Activated CD4-positive, alpha-beta T cell treated with anti-CD3 and anti-CD28 coated beads, Interleukin-2, amount 10 ng/mL, durations not matched to agents 24 days and 14 days (primary cell): ENCODE data around the gene CHCHD1. TPM values are rescaled to one million over a fixed set of nuclear protein-coding genes. Genes with fewer than 3 reads are reported as not detected.
A peak's percentile ranks its signal among the peaks of the same experiment; 100 is the strongest.

ENCODE experiments used
- DNase-seq: peaks from one replicate; pipeline ENCODE4 v3.0.0; 2022
- H3K27ac Mint-ChIP-seq: one replicate; pipeline ENCODE4 v1.8.0; 2022; ENCODE audit warnings: mild to moderate bottlenecking, mixed read lengths
- H3K27me3 Mint-ChIP-seq: one replicate; pipeline ENCODE4 v1.8.0; 2022; ENCODE audit warnings: mixed read lengths
- H3K36me3 Mint-ChIP-seq: one replicate; pipeline ENCODE4 v1.8.0; 2022; ENCODE audit warnings: low read depth, mild to moderate bottlenecking, mixed read lengths
- H3K4me1 Mint-ChIP-seq: one replicate; pipeline ENCODE4 v1.8.0; 2021; ENCODE audit warnings: mixed read lengths
- H3K4me3 Mint-ChIP-seq: one replicate; pipeline ENCODE4 v1.8.0; 2022; ENCODE audit warnings: mild to moderate bottlenecking, moderate library complexity, mixed read lengths
- H3K9me3 Mint-ChIP-seq: one replicate; pipeline ENCODE4 v1.8.0; 2021; ENCODE audit warnings: mixed read lengths
- intact Hi-C: fragments of 100-400 bp; cut with micrococcal nuclease; formaldehyde crosslinking; loops from one replicate; pipeline ENCODE4 v1.15.1; 2023
- total RNA-seq: library from RNA; stranded (reverse); gene quantifications from 2 replicates; pipeline ENCODE4 v1.2.3, GENCODE V29; 2022

CHCHD1 gene
- total RNA-seq, 1 donor from 2014 or later, result 37.8 TPM

DNA sequence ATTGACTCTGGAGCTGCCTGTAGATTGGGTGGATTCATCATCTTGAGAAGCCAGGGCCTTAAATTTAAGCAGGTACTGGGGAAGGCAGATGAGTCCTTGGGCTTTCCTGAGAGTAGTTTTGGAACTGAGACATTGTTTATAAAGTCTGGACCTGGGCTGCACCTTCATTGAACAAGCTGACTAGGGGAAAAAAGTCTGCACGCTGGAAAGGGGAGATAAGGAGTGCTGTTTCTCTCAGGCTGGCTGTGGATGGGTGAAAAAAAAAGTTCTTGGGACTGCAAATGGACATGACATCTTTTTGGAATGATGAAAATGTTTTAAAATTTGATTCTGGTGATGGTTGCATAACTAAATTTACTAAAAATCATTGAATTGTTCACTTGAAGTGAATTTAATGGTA, 25.7 kb upstream of the CHCHD1 start:
- Mint-ChIP-seq H3K27ac (peak overlapping the region; percentile 31), H3K4me1 (peaks cover 27% of the 10 kb centered on the region), H3K27me3 (no peaks in the 10 kb centered on the region), H3K9me3 (no peaks in the 10 kb centered on the region), H3K4me3 (no peak overlapping the region), H3K36me3 (peaks cover 62% of the 10 kb centered on the region)
- intact Hi-C loops, result no loop called here
- no peak for DNase-seq

DNA sequence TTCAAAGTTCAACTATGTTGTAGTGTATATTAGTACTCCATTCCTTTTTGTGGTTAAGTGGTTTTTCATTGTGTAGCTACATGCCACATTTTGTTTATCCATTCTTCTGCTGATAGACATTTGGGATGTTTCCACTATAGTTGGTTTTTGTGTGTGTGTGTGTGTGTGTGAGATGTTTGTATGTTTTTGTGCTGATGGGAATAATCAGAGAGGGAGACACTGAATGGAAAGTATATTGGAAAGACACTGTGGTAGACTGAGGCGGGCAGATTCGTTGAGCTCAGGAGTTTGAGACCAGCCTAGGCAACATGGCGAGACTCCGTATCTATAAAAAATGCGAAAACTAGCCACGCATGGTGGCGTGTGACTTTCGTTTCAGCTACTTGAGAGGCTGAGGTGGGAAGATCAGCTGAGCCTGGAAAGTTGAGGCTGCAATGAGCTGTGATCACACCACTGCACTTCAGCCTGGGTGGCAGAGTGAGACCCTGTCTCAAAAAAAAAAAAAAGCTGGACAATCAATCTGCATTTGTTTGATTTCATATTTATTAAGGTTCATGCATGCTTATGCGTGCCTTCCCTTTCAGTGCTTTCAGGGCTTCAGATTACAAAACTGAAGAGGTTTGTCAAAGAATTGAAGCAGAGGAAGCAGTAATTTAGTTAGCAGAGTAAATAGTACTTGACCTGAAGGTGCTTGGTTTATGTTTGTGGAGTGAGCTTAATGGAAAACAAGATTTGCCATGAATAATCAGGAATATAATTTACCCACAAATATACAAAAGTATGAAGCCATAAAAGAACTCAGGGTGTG, 22.9 kb upstream of the CHCHD1 start:
- H3K27ac Mint-ChIP-seq, result peak overlapping the region; percentile 85
- H3K4me3 Mint-ChIP-seq, result peak overlapping the region; percentile 52
- no peaks in the 10 kb centered on the region for H3K9me3 Mint-ChIP-seq
- intact Hi-C loops, result loop anchor here (2.0 kb wide), 1 partner anchor 14 kb away; the partner anchor contains the start of gene SEC24C
- peaks cover 66% of the 10 kb centered on the region for H3K36me3 Mint-ChIP-seq
- no peak for DNase-seq
- H3K27me3 Mint-ChIP-seq, result no peaks in the 10 kb centered on the region
- H3K4me1 Mint-ChIP-seq, result peaks cover 37% of the 10 kb centered on the region

DNA sequence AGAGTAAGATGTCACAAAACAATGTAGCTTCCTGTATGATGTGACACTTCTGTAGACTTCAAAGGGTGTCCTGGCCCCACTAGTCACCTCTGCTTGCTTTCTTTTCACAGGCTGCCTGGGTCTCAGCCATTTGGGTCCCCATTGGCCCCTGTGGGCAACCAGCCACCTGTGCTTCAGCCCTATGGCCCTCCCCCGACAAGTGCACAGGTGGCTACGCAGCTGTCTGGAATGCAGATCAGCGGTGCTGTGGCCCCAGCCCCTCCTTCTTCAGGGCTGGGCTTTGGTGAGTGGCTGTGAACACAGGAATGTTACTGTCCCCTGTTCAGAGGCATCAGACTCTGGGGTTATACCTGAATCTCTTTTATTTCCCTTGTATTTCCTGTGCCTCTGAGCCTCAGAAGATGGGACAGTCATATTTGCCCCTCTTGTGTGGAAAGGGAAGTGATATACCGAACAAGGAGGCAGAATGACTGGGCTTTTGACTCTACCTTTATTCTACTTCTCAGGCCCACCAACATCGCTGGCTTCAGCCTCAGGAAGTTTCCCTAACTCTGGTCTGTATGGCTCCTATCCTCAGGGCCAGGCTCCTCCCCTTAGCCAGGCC, 22.2 kb upstream of the CHCHD1 start:
- Mint-ChIP-seq H3K4me1 (peaks cover 37% of the 10 kb centered on the region), H3K36me3 (peaks cover 65% of the 10 kb centered on the region), H3K27me3 (no peaks in the 10 kb centered on the region), H3K4me3 (peak overlapping the region; percentile 52), H3K27ac (peak overlapping the region; percentile 85), H3K9me3 (no peaks in the 10 kb centered on the region)
- peak; percentile 72 for DNase-seq
- intact Hi-C loops, result loop anchor here (2.0 kb wide), 1 partner anchor 15 kb away; the partner anchor contains the start of gene SEC24C

DNA sequence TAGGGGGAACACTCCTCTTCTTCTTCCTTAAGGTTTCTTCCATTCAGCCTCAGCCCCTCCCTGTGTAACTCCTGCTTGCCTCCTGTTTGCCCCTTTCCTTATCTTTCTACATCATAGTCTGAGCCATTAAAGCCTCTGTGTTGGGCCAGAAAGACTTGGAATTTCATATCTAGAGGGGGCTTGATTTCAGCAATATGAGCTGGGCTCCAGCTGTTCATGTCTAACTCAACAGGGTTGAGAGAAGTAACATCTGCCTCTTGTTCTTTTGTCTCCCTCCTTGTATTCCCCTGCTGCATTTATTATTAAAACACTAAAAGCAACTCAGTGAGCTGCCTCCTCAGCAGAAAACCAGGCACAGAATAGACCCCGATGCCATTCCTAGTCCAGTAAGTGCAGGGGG, 20.1 kb upstream of the CHCHD1 start:
- no peak overlapping the region for H3K4me3 Mint-ChIP-seq

DNA sequence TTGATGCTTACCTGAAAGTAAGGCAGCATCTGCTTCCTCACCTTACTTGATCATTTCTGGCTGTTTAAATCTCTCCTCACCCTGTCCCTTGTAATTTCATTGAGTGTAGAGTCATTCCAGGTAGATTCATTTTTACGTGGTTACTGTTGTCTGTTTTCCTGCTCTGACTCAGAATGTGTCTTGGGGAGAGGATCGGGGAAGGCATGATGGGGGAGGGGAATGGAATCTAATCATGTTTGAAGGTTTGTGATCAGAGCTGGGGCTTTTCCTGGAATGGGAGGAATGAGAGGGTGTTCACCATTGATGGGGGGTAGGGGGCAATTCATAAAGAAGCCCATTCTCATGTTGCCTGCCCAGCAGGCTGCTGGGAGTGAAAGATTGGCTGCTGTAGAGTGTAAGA, 18.9 kb upstream of the CHCHD1 start:
- no peaks in the 10 kb centered on the region for H3K27me3 Mint-ChIP-seq
- no peaks in the 10 kb centered on the region for H3K9me3 Mint-ChIP-seq
- peaks cover 78% of the 10 kb centered on the region for H3K36me3 Mint-ChIP-seq
- peaks cover 41% of the 10 kb centered on the region for H3K4me1 Mint-ChIP-seq
- peak overlapping the region; percentile 4 for H3K4me3 Mint-ChIP-seq
- intact Hi-C loops, result no loop called here
- peak overlapping the region; percentile 78 for H3K27ac Mint-ChIP-seq
- no peak for DNase-seq

More for the DNA sequence above, 20.1 kb upstream of the CHCHD1 start:
- no peak for DNase-seq
- H3K27ac Mint-ChIP-seq, result peak overlapping the region; percentile 55
- peaks cover 75% of the 10 kb centered on the region for H3K36me3 Mint-ChIP-seq
- intact Hi-C loops, result no loop called here
- no peaks in the 10 kb centered on the region for H3K27me3 Mint-ChIP-seq
- H3K9me3 Mint-ChIP-seq, result no peaks in the 10 kb centered on the region
- peaks cover 41% of the 10 kb centered on the region for H3K4me1 Mint-ChIP-seq

DNA sequence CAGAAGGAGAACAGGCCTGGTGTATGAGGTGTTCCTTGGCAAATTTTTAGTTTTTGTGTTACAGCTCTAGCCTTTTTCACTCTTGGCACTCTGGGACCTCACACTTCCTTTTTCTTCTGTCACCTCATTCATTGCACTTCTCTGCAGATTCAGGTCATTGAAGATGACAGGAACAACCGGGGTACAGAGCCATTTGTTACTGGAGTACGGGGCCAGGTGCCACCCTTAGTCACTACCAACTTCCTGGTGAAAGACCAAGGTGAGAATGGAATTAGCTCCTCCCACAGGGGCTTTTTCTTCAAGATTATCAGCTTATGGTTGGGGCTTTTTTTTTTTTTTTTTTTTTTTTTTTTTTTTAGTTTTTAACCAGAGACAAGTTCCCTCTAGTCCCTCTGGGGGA, 18.5 kb upstream of the CHCHD1 start:
- H3K9me3 Mint-ChIP-seq, result no peaks in the 10 kb centered on the region
- H3K4me3 Mint-ChIP-seq, result no peak overlapping the region
- peaks cover 41% of the 10 kb centered on the region for H3K4me1 Mint-ChIP-seq
- DNase-seq, result no peak
- peaks cover 79% of the 10 kb centered on the region for H3K36me3 Mint-ChIP-seq
- peak overlapping the region; percentile 78 for H3K27ac Mint-ChIP-seq
- intact Hi-C loops, result no loop called here
- no peaks in the 10 kb centered on the region for H3K27me3 Mint-ChIP-seq

DNA sequence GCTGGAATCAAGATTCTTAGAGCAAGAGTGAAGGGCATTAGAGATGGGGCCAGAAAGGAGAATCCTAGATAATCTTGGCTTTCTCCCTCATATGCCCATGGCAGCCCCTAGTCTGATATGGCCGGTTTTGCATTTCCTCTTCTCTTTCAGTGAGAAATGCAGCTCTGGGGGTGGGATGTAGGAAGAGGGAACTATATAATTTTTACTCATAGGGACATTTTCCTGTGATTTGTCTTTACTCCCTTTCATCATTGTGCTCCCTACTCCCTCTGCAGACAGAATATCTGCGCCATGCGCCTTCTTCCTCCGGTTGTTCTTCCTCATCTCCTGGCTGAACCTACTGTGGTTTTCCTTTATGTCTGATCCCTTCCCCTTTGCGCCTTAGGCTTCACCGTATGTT, 16.8 kb upstream of the CHCHD1 start:
- intact Hi-C loops, result no loop called here
- Mint-ChIP-seq H3K27me3 (no peaks in the 10 kb centered on the region), H3K27ac (peak overlapping the region; percentile 27), H3K9me3 (no peaks in the 10 kb centered on the region), H3K4me3 (no peak overlapping the region), H3K4me1 (peaks cover 41% of the 10 kb centered on the region), H3K36me3 (peaks cover 79% of the 10 kb centered on the region)
- DNase-seq, result no peak

DNA sequence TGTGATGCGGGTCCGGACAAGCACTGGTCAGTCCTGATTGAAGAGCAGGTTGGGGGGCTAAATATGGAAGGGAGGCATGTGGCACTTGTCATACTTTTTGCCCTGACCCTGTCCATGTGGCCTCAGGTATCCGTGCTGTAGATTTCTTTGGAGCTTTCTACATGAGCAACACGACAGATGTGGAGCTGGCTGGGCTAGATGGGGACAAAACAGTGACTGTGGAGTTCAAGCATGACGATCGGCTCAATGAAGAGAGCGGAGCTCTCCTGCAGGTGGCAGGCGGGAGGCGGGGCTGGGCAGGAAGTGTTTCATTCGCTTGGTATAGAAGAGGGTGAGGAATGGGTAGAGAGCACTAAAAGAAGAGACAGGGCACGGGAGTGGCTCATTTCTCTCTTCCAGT, 13.0 kb upstream of the CHCHD1 start:
- Mint-ChIP-seq H3K4me3 (peak overlapping the region; percentile 3), H3K4me1 (peaks cover 42% of the 10 kb centered on the region), H3K27me3 (no peaks in the 10 kb centered on the region), H3K27ac (peak overlapping the region; percentile 74), H3K36me3 (peaks cover 72% of the 10 kb centered on the region), H3K9me3 (no peaks in the 10 kb centered on the region)
- intact Hi-C loops, result no loop called here
- peak; percentile 89 for DNase-seq

DNA sequence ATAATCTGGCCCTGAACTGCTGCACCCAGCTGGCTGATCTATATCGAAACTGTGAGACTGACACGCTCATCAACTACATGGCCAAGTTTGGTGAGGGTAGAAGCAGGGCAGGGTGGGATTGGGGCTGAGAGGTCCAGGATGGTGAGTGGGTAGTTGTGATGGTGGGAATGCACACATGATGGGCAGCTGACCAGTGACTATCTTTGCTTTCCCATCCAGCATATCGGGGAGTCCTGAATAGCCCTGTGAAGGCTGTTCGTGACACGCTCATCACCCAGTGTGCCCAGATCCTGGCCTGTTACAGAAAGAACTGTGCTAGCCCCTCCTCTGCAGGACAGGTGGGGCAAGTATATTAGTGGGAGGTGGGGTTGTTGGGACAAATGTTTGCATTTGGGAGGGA, 12.5 kb upstream of the CHCHD1 start:
- H3K4me3 Mint-ChIP-seq, result no peak overlapping the region
- peaks cover 75% of the 10 kb centered on the region for H3K36me3 Mint-ChIP-seq
- H3K4me1 Mint-ChIP-seq, result peaks cover 45% of the 10 kb centered on the region
- intact Hi-C loops, result no loop called here
- no peak for DNase-seq
- no peaks in the 10 kb centered on the region for H3K27me3 Mint-ChIP-seq
- H3K27ac Mint-ChIP-seq, result peak overlapping the region; percentile 74
- no peaks in the 10 kb centered on the region for H3K9me3 Mint-ChIP-seq

DNA sequence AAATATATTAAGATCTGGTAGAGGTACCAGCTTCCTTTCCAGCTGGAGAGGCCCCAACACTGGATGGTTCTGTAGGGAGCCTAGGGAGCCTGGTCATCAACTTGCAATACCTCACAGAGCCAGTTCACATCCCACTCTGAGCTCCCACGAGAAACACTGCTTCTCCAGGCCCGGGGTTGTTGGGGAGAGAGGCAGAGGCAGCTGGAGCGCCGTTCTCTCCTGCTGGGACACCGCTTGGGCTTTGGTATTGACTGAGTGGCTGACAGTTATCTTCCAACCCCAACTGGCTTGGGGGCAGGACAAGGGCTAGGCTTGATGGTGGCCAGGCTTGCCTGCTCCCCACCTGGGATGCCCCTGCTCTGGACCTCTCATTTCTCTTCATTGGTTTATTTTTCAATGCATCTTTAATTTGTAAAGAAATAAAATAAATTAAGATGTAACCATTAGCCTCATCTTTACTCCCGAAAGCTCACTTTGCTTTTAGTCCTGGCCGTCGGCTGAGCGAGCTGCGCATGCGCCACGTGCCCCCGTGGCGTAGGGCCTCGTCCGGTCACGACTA, 10.0 kb upstream of the CHCHD1 start:
- H3K27me3 Mint-ChIP-seq, result no peaks in the 10 kb centered on the region
- peak overlapping the region; percentile 95 for H3K27ac Mint-ChIP-seq
- peak overlapping the region; percentile 86 for H3K4me3 Mint-ChIP-seq
- peaks cover 55% of the 10 kb centered on the region for H3K4me1 Mint-ChIP-seq
- no peaks in the 10 kb centered on the region for H3K9me3 Mint-ChIP-seq
- no peak for DNase-seq
- intact Hi-C loops, result loop anchor here (1.0 to 5.0 kb wide), 5 partner anchors 14 to 106 kb away; partner anchors contain the start of genes NDST2, SEC24C and ZSWIM8
- peaks cover 70% of the 10 kb centered on the region for H3K36me3 Mint-ChIP-seq

DNA sequence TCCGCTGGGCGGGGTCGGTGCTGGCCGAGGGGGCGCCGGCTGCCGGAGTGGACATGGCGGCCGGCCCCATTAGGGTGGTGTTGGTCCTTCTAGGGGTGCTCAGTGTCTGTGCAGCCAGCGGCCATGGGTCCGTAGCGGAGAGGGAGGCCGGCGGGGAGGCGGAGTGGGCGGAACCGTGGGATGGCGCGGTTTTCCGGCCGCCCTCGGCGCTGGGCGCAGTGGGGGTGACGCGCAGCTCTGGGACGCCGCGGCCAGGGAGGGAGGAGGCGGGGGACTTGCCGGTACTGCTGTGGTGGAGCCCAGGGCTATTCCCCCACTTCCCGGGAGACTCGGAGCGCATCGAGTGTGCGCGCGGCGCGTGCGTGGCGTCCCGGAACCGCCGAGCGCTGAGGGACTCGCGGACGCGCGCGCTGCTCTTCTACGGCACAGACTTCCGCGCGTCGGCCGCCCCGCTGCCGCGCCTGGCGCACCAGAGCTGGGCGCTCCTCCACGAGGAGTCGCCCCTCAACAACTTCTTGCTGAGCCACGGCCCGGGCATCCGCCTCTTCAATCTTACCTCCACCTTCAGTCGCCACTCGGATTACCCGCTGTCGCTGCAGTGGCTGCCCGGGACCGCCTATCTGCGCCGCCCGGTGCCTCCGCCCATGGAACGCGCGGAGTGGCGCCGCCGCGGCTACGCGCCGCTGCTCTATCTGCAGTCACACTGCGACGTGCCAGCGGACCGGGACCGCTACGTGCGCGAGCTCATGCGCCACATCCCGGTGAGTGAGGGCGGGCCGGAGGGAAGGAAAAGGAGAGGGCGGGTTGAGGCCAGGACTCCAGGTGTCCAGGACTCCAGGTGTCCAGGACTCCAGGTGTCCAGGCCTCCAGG, 9.3 kb upstream of the CHCHD1 start:
- Mint-ChIP-seq H3K27me3 (no peaks in the 10 kb centered on the region), H3K4me3 (peak overlapping the region; percentile 86), H3K9me3 (no peaks in the 10 kb centered on the region), H3K36me3 (peaks cover 72% of the 10 kb centered on the region), H3K4me1 (peaks cover 59% of the 10 kb centered on the region), H3K27ac (peak overlapping the region; percentile 95)
- DNase-seq, result peak; percentile 96
- intact Hi-C loops, result loop anchor here (1.0 to 5.0 kb wide), 6 partner anchors 9 to 105 kb away; partner anchors contain the start of genes NDST2, SEC24C and ZSWIM8

DNA sequence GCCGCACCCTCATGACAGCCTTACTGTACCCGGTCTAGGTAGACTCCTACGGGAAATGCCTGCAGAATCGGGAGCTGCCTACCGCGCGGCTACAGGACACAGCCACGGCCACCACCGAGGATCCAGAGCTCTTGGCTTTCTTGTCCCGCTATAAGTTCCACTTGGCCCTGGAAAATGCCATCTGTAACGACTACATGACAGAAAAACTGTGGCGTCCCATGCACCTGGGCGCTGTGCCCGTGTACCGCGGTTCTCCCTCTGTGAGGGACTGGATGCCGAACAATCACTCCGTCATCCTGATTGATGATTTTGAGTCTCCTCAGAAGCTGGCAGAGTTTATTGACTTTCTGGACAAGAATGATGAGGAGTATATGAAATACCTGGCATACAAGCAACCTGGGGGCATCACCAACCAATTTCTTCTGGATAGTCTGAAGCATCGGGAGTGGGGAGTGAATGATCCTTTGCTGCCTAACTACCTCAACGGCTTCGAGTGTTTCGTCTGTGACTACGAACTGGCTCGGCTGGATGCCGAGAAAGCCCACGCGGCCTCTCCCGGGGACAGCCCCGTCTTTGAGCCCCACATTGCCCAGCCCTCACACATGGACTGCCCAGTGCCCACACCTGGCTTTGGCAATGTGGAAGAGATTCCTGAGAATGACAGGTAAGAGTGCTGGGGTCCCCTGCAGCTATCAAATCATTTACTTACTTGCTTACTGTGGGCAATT, 8.5 kb upstream of the CHCHD1 start:
- intact Hi-C loops, result loop anchor here (1.0 to 5.0 kb wide), 3 partner anchors 8 to 104 kb away; partner anchors contain the start of gene NDST2
- peak; percentile 68 for DNase-seq
- H3K27ac Mint-ChIP-seq, result peak overlapping the region; percentile 95
- peaks cover 70% of the 10 kb centered on the region for H3K36me3 Mint-ChIP-seq
- peaks cover 55% of the 10 kb centered on the region for H3K4me1 Mint-ChIP-seq
- peak overlapping the region; percentile 86 for H3K4me3 Mint-ChIP-seq
- H3K27me3 Mint-ChIP-seq, result no peaks in the 10 kb centered on the region
- H3K9me3 Mint-ChIP-seq, result no peaks in the 10 kb centered on the region

DNA sequence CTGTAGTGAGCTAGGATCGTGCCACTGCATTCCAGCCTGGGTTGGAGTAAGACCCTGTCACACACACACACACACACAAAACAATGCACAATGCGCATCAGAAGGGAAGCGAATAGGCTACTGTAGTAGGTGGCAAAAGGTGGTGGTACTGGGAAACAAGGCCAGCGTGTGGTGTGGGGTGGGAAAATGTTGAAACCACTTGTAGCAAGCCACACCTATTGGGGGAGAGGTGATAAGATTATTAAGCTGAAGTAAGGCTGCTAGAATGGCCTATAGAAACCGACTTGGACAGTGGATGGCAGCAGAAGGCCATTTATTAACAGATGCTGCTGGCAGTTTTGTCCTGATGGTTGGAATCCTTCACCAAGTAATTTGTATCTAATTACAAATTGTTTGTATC, 7.2 kb upstream of the CHCHD1 start:
- Mint-ChIP-seq H3K36me3 (peaks cover 66% of the 10 kb centered on the region), H3K9me3 (no peaks in the 10 kb centered on the region), H3K27ac (no peak overlapping the region), H3K4me1 (peaks cover 49% of the 10 kb centered on the region), H3K4me3 (peak overlapping the region; percentile 86), H3K27me3 (no peaks in the 10 kb centered on the region)
- no peak for DNase-seq
- intact Hi-C loops, result loop anchor here (5.0 kb wide), 2 partner anchors 38 to 103 kb away; partner anchors contain the start of gene NDST2
